SH-SY5Y (cell line): ENCODE measurements around the gene PTPRT.

Source experiments
- GATA2 ChIP-seq: IDR thresholded peaks from 2 replicates; pipeline ENCODE4 v1.6.1; 2011; ENCODE audit warnings: mild to moderate bottlenecking, low read depth, low read length
- GATA3 ChIP-seq: IDR thresholded peaks from 2 replicates; pipeline ENCODE4 v1.6.1; 2011; ENCODE audit warnings: low read depth, mild to moderate bottlenecking, low read length, moderate library complexity

DNA sequence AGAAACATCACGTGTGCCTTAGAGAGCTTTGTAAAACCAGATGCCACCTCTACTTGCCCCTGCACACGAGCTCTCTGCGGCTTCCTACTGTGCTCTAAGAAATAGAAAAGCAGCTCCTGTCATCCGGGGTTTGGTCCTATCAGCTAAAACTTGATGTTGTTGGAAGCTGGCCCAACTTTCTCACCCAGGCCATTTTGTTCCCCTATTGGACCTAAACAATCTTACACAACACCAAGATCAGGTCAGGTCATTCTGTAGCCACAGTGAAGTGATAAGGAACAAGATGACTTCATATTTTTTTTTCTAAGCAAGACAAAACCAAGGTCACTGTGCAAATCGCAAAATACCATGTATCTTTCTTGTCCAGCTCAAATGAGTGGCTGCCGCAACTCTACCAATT lies 486.0 kb downstream of the PTPRT start:
- TF ChIP-seq GATA2 (no peak), GATA3 (no peak)
